ENCODE measurements around the gene SLC24A3.

SLC24A3 gene

GRCh38 chr20:19232997-19233794 lies 20.8 kb downstream of the SLC24A3 start:
- no peak overlapping the region for H3K4me3 ChIP-seq (ENCODE audit: low read depth, low read length)
- no peak for TF ChIP-seq CTCF (IDR thresholded peaks at IDR 0.05; ENCODE audit: low read depth, low read length, missing control alignments)
- in situ Hi-C loops (cut with HindIII; ENCODE audit: low sequenced_read_pairs) = no loop called here
- no peak for DNase-seq (ENCODE audit: low read depth)

GRCh38 chr20:19236371-19237055 lies 24.1 kb downstream of the SLC24A3 start:
- TF ChIP-seq CTCF (IDR thresholded peaks at IDR 0.05; ENCODE audit: low read depth, low read length, missing control alignments) = no peak
- DNase-seq (ENCODE audit: low read depth) = no peak
- H3K4me3 ChIP-seq (ENCODE audit: low read depth, low read length) = no peak overlapping the region

GRCh38 chr20:19241440-19241839 lies 29.0 kb downstream of the SLC24A3 start:
- H3K4me3 ChIP-seq (ENCODE audit: low read depth, low read length) = no peak overlapping the region
- in situ Hi-C loops (cut with HindIII; ENCODE audit: low sequenced_read_pairs) = no loop called here
- TF ChIP-seq CTCF (IDR thresholded peaks at IDR 0.05; ENCODE audit: low read depth, low read length, missing control alignments) = no peak
- no peak for DNase-seq (ENCODE audit: low read depth)

More at GRCh38 chr20:19236371-19237055, 24.1 kb downstream of the SLC24A3 start:
- in situ Hi-C loops (cut with HindIII; ENCODE audit: low sequenced_read_pairs) = no loop called here

- DNase-seq (ENCODE audit: low read depth) = no peak
- in situ Hi-C loops (cut with HindIII; ENCODE audit: low sequenced_read_pairs) = no loop called here
- no peak for TF ChIP-seq CTCF (IDR thresholded peaks at IDR 0.05; ENCODE audit: low read depth, low read length, missing control alignments)
- no peak overlapping the region for H3K4me3 ChIP-seq (ENCODE audit: low read depth, low read length)
Observed at GRCh38 chr20:19244291-19244690, 31.8 kb downstream of the SLC24A3 start.

- in situ Hi-C loops (cut with HindIII; ENCODE audit: low sequenced_read_pairs) = no loop called here
- H3K4me3 ChIP-seq (ENCODE audit: low read depth, low read length) = no peak overlapping the region
- TF ChIP-seq CTCF (IDR thresholded peaks at IDR 0.05; ENCODE audit: low read depth, low read length, missing control alignments) = no peak
- no peak for DNase-seq (ENCODE audit: low read depth)
Observed at GRCh38 chr20:19249106-19249879, 36.9 kb downstream of the SLC24A3 start.

GRCh38 chr20:19250346-19250745 lies 37.9 kb downstream of the SLC24A3 start:
- no peak for TF ChIP-seq CTCF (IDR thresholded peaks at IDR 0.05; ENCODE audit: low read depth, low read length, missing control alignments)
- in situ Hi-C loops (cut with HindIII; ENCODE audit: low sequenced_read_pairs) = no loop called here
- no peak for DNase-seq (ENCODE audit: low read depth)
- H3K4me3 ChIP-seq (ENCODE audit: low read depth, low read length) = no peak overlapping the region
